ENCODE data around the gene MEGF11.

MEGF11 gene

DNA sequence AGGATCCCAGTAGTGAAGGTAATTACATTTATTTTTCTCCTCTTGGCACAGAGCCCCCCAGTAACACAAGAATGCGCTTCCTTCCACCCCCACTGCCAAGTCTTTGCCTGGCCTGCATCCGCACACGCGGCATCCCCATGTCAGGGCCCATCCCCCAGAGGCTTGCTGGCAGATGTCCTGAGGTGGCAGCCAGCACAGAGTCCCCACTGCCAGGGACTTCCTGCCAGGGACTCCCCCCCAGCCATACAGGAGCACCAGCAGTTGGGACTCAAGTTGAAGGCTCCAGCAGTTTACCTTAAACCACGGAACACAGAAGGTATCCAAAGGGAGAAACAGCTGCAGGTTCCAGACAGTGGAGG lies 41.0 kb downstream of the MEGF11 start:
- peak; percentile 48 for DNase-seq

DNA sequence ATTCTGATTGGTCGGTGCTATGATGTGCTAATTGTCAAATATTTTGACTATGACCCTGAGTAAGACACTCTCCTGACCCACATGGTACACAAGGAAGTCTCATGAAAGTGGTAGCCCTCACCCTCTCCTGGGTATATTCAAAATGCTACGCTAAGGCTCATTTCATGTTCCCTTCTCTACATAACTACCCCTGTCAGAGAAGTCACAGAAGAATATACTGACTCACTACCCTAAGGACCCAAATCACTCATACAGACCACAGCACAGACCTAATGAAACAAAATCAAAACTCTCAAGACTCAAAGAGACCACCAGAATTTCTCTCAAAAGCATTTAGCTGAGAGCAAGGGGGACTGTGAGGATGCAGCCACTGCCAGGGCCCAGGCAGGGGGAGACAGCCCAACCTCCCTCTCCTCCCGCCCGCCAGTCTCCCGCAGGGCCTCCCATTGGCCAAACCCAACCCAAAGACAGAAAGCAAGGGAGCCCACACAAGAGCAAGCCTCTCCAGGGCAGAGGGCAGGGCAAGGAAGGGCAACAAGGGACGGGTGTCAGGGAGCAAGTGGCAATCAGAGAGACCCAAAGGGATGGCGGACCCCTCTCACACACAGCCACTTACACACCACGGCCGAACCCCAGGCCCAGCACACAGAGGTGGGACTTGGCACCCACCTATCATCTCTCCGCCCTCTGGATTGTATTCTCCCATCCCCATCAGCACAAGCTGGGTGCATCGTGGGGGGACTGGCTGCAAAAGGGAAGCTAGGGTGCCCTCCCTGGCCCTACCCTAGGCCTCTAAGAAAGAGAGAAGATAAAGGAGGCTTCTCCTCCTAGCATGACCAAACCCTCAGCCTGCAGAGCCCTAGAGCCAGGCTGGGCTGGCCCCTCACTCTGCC lies 41.6 kb downstream of the MEGF11 start:
- DNase-seq, result no peak

DNA sequence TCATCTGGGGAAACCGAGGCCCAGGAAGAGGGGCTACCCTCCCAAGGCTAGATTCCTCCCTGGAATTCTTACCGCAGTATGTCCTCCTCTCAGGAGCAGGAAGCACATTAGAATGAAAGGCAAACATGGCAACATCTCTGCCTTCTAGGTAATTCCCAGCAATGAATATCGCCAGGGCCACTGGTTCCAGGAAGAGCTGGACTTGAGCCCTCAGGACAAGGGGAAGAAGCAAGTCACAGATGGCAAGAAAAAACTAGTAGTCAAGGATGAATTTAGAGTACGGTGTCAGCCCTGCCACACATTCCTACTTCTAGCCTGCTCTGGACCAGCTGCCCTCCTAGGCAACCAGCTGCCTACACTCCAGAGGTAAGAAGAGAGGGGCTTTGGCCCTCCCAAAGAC lies 42.9 kb downstream of the MEGF11 start:
- DNase-seq, result no peak

DNA sequence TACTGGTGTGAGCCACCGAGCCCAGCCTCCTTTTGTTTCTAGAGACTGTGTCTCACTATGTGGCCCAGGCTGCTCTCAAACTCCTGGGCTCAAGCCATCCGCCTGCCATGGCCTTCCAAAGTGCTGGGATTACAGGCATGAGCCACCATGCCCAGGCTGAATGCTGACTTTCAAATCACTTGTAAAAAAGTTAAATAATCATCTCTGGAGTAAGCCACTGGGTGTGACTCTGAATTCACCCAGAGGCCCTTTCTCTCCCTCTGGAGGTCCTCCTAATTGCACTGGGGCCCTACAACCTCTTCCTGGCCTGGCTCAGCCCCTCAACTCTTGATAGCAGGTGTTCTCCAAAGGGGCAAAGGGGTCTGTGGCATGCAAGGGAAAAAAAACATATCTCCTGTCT lies 54.8 kb downstream of the MEGF11 start:
- DNase-seq, result no peak

DNA sequence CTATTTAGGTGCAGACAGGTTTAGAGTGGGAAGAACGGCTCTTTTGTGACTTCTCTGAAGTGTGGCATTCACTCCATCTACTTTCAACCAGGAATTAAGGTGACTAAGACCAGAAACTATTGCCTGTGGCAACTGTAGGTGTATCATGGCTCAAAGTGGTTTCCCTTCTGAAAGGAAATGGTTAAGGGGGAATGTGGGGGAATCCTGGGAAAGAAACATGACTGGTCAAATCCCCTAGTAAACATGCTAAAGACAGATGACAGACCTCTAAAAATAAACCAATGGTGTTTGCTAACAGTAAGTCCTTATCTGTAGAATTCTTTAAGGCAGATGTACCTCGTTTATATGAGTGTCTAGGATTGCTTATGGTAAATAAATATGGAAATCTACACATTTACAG lies 56.9 kb downstream of the MEGF11 start:
- no peak for DNase-seq

DNA sequence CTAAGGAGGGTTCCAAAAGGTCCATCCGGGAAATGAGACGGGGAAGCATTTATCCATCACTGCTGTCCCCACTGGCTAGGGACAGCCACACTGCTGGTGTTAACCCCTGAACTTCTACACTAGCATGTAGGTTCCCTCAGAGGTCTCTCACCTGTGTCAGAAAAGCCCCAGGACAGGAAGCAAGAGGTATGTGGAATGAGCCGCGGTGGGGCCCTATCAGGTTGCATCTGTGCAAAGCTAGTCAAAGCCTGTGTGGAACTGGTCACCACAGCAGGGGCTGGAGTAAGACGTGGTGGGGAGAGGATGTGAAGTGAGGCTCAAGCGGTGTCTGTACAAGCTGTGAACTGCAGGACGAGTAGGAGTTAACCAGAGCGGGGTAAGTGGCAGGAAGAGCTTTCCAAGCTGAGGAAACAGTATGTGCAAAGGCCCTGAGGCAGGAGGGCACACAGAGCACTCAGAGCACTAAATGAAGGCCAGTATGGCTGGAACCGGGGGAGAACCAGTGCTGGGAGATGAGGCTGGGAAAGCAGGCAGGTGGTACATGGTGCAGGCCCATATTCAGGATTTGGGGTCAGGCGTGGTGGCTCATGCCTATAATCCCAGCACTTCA lies 57.8 kb downstream of the MEGF11 start:
- no peak for DNase-seq

DNA sequence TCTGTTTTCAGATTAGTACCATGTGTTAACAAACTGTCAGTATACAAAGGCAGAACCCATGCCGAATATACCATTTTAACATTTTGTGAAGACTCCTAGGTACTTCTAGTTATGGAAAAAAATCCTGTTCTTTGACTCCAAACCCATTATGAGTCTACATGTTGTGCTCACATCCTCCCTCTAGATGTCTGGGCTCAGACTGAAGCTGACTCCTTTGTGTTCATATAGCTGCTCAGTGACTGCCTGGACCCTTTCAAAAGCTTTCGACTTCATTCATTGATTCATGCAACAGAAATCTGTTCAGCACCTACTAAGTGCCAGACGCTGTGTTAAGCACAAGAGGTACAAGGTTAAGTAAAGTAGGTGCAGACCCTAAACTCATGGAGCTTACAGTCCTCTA lies 60.5 kb downstream of the MEGF11 start:
- DNase-seq, result no peak

DNA sequence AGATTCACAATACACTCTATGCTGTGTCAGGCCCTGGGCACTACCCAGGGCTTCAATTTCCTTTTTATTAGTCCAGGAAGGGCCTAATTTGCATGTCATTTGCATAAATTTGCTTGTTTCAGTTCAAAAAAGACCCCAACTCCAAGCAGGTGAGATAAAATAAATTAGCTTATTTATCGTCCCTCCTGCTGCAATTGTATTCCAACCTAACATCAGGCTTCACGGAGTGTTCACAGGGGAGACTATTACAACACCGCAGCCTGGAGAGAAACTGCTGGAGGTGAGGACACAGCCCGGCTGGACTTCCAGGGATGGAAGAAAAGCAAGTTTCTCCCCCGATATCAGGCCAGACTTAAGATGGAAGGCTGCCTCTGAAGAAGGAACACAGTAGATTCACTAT lies 62.8 kb downstream of the MEGF11 start:
- no peak for DNase-seq

DNA sequence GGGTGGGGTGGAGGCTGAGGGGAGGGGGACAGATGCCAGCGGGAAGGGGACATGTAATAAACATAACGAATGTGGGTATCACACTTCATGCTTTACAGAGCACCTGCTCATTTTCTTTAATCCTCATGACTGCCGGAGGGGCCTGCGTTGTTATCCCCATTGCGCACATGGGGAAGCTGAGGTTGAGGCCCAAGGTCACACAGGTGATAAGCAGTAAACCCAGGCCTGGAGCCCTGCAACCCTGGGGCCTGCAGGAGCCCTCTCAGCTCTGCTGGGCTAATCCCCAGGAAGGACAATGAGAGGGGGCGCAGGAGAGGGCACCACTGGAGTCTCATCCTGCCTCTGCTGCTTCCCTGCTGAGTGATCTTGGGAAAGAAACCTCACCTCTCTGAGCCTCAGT lies 64.3 kb downstream of the MEGF11 start:
- no peak for DNase-seq

DNA sequence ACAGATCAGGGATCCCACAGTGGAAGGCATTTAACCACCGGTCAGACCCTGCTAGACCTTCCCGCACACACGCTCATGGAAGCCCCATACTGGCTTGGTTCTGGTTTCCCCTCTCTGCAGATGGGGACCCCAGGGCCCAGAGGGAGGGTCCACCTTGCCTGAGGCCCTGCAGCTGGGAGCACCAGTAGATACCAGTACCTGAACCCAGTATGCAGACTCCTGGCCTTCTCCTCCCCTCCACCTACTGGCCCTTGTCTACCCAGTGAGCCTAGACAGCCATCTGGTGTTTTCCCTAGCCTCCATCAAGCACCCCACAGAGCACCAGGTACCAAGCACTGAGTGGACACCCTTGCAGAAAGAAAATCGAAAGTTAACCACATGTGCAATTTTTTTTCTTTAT lies 65.1 kb downstream of the MEGF11 start:
- no peak for DNase-seq

DNA sequence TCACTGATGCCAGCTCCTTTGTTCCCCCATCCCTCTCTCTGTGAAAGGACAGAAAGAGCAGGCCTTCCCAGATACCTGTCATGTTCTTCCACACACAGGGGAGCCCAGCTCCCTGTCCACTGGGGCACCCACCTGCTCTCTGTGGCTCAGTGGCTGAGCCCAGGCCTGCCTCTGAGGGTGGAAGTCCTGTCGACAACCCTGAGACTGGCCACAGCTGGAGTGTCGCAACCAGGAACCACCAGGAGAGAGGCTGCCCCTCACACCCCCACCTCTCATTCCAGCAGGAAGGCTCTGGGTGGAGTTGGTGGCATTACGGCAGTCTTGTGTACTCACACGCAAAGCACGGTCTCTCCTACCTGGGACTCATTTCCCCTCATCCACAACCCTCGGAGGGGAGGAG lies 66.3 kb downstream of the MEGF11 start:
- no peak for DNase-seq

DNA sequence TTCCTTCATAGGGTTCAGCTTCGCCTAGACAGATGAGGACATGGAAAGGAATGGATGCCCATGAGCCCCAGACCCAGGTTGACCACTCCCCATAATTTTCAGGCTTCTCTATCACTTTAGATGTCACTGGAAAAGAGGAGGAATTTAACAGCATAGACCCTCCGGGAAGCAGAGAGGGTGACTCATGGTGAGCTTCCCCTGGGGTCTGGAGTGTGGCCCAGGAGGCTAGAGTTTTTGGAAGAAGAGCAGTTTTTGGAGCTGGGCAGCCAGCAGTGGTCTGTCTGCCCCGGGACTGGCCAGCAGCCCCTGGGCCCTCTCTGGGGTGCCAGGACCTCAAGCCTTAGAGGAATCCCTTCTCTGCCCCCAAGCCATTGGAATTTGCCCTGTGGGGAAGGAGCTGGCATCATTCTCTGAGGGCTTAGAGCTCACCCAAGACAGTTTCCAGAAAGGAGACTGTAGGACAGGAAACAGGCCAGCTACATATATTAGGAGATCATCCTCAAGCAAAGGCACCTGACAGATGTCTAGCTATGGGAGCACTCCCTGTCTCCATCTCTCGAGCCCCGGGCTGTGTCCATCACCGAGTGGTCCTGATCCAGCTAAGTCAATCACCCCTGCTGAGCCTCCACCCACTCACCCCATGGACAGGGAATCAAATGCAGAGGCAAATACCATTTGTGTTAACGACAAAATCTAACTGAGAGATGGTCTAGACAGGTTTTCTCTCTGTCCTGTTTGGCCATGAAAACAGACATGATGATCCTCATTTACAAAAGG lies 67.3 kb downstream of the MEGF11 start:
- DNase-seq, result no peak

DNA sequence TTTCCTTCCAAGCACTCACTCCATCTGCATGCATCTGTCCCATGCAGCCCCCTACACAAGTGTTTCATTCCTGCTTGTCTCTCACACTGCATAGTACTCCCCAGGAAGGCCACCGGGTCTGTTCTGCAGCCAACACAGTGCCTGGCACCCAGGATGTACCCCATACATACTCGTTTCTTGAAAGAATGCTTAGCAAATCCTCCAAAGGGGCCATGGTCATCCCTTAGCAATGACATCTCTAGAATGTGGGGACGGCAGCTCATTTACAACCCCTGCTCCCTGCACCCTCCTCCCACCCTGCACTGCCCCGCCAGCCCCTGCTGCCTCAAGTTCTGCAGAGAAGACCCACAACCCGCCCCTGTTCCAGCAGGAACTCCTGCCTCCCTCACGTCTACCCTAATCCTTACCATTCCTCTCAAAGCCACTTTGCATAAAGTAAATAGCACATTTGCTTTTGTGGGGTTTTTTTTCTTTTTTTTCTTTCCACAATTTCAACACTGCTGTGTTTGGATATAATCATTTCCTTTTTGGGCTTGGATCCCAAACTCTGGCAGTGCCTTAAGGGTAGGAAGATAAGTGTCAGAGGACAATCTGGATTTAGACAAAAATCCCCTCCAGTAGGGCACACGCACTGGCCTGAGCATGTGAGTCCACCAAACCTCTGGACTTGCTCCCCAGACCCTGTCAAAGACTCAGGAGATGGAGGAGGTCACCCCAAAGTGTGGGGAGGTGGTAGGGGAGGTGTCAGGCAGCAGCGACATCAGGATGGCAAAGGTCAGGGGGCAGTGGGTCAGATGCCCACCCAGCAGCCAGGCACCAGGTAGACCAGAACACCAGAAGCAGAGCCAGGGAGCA lies 68.4 kb downstream of the MEGF11 start:
- DNase-seq, result no peak

DNA sequence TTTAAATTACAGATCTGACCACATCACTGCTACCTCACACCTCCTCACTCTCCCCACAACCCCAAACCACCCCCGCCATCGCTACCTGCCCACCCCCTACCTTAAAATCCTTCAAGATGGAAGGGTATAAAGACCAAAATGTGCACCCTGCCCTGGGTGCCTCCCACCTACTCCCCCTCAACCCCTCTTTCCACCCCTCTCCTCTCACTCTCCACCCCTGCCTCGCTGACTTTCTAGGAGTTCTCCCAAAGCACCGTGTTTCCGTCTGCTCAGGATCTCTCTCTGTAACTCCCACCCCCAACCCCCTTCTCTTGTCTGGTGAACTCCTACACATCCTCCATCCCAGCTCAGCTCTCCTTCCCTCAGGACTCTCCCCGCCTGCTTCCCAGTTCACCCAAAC lies 69.1 kb downstream of the MEGF11 start:
- DNase-seq, result no peak

DNA sequence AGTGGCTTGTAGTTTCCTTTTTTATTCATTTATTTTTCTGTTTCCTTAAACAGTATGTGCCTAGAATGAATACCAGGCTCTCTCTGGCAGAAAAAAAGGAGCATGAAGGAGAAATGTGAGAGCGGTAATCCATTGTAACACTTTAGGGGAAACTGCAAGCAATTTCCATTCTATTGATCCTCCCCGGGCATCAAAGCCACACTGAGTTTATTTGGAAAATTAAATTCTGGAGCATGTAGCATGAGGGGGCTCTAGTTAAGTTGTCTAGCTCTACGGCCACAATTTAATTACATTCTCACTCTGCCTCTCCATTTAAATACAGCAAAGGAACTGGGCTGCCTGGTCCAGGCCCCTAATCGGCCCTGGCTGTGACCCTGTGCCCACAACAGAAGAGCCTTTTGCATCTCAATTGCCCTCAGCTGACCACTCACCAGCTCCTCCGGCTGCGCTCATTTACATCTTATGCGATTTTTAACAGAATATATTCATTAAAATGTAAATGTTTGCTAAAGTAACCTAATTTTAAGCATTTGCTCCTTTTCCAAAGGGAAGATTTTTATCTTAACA lies 72.9 kb downstream of the MEGF11 start:
- DNase-seq, result no peak

DNA sequence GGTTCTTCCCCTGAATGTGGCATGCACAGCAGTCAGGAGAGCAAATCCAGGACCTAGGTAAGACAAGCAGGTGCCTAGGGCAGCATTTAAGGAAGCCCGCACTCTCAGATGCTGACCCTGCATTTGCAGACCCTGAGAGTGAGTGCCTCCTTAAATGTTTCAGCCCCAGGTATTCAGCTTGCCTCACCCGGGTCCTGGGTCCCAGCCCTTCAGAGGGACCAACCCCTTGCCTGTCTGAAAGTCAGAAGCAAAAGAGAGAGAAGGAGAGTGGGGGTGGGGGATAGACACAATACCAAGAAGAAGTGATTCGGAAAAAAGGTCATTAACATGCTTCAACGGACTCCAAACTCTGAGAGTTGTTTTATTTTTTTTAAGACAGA lies 75.0 kb downstream of the MEGF11 start:
- DNase-seq, result no peak

DNA sequence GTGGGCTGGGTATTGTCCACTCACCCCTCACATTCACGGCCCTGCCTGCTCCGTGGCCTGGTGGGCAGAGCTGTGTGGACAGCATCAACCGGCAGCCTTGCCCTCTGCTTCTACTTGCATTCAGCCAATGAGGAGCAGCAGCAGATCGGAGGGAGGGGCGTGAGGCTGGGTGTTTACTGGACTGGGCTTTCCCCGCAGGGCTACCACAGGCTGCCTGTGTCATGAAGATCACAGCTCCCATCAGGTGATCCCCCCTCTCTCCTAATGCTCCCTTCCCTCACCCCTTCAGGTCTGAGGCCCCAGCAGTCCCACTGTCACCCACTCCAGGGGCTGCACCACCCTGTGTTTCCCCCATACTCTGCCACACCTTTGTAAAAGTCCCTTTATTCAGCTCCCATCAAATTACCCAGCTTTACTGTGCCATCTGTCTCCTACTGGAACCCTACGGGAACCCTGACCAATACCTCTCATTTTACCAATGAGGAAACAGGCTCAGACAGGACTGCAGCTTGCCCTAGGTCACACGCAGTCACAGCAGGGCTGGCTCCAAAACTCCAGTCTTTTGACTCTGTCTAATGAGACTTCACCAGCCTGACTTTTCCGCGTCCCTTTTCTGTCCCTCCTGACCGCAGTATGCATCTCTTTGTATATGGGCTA lies 81.1 kb downstream of the MEGF11 start:
- DNase-seq, result peak; percentile 36

DNA sequence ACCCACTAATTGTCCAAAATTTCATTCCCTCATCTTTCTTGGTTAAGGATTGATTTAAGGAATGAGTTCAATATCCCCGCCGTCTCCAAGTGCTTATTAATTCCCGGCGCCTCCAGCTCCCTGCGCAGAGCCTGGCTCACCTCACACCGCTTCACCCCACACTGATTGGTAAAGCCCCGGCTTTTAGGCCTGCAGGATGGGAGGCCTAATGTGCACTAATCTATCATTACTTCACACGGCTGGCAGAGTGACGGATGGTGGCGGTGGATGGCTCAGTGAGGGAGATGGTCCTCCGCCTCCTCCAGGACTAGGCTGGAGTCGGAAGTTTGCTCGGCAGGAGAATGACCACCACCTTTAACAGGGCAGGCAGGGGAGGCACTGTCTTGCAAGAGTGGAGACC lies 81.7 kb downstream of the MEGF11 start:
- no peak for DNase-seq

DNA sequence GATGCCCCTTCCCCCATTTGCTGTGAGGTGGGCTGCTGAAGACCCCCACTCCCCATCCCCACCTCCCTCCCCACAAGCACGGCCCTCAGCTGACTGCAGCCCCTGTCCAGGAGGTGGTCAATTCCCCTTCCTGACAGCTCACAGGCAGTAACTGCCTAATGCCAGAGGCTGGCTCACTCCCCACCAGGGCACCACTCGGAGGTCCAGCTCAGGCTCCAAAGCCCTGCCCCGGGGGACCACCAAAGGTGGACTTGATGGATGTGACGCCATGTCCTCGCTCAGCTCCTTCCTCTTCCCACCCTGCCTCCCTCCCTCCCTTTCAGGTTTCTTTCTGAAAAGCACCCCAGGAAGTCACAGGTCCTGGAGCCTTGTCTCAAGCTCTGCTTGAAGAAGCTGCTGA lies 82.8 kb downstream of the MEGF11 start:
- no peak for DNase-seq

DNA sequence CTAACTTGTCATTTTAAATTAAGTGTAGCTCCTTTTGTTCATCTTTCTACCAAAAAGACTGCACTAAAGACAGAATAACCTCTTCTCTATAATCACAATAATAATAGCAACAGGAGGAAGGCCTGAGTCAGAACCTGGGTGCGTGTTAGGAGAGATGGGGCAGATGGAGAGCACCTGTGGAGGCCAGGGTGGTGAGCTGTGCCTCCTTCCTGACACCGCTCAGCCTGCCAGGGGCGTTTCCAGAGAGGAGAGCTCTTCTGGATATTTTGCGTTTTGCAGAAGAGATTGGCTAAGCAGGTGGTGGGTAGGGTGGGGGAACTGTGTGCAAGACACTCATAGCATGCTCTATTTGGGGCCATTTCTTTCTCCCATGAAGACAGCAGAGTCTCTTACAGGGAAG lies 83.5 kb downstream of the MEGF11 start:
- peak; percentile 69 for DNase-seq

DNA sequence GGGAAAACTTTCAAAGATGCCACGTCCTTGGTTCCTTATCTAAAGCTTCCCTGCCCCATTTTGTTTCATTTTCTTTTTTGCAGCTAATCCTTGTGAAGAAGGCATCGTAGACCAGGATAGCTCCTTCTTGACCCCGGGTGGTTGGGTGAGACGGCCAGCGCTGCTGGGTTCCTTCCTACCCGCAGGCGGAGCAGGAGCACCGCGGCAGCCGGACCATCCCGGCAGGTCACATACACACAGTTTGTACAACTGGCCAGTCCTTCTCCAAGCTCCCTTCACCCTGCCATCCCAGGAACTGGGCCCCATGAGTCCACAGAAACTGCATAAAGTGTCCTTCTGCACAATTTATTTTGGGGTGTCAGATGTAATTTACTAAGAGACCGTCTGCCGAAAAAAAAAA lies 83.9 kb downstream of the MEGF11 start:
- DNase-seq, result no peak

DNA sequence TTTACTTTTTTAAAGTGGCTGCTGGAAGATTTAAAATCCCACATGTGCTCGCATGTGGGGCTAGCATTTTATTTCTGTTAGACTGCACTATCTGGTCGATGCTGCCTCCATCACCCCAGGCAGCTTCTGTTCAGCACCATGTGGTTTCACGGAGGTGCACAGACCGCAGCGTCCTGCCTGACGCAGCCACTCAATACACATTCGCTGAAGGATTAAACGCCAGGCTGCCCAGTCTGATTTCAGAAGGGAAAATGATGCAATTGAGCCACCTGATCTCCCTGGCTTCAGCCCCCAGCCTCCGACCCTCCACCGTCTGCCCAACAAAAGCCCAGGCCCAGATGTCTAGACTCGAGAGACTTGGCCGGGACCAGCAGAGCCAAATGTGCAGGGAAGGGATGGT lies 84.5 kb downstream of the MEGF11 start:
- DNase-seq, result peak; percentile 29

Measured in NCI-H2171 (cell line).